HepG2 (cell line): ENCODE measurements around the gene ANKRD39. TPM values are rescaled to one million over a fixed set of nuclear protein-coding genes. Genes with fewer than 3 reads are reported as not detected.
A peak's percentile ranks its signal among the peaks of the same experiment; 100 is the strongest.

ENCODE experiments used
- BORCS8-MEF2B ChIP-seq: sonication (generic); formaldehyde crosslinking; IDR thresholded peaks from 2 replicates; pipeline ENCODE4 v1.8.0; 2022; ENCODE audit warnings: mild to moderate bottlenecking, missing genetic modification reagents
- DNMT1 ChIP-seq: sonication (generic); formaldehyde crosslinking; IDR thresholded peaks from 2 replicates; pipeline ENCODE4 v1.5.1; 2020; ENCODE audit warnings: mild to moderate bottlenecking, missing genetic modification reagents
- EP300 ChIP-seq, 3 experiments: sonication (generic) in 1 of 3; formaldehyde crosslinking in 1 of 3; IDR thresholded peaks; 2 replicates each; pipeline versions ENCODE4 v1.5.1 to v1.6.1; 2011 to 2020; ENCODE audit warnings: low read depth in 2 of 3, low read length in 2 of 3, borderline replicate concordance in 1 of 3, improper control_type of control experiment in 1 of 3, mild to moderate bottlenecking in 1 of 3, missing genetic modification reagents in 1 of 3, moderate library complexity in 1 of 3
- HCFC1 ChIP-seq: fragments of 150-350 bp; IDR thresholded peaks from 2 replicates; pipeline ENCODE4 v1.6.1; 2014; ENCODE audit warnings: low read depth, low read length
- RCOR2 ChIP-seq: IDR thresholded peaks from 2 replicates; pipeline ENCODE4 v1.6.1; 2016; ENCODE audit warnings: missing biosample characterization, missing genetic modification reagents
- SETDB1 ChIP-seq: sonication (generic); formaldehyde crosslinking; IDR thresholded peaks from 2 replicates; pipeline ENCODE4 v1.5.1; 2020; ENCODE audit warnings: missing genetic modification reagents, mild to moderate bottlenecking, borderline replicate concordance
- SOX6 ChIP-seq, 2 experiments: fragments of 450-650 bp in 1 of 2; sonication (generic) in 1 of 2; formaldehyde crosslinking in 1 of 2; IDR thresholded peaks; 2 replicates each; pipeline versions ENCODE4 v1.4.0 to v1.6.1; 2017 to 2020; ENCODE audit warnings: antibody characterized with exemption in 1 of 2, mild to moderate bottlenecking in 1 of 2, missing genetic modification reagents in 1 of 2
- ZNF431 ChIP-seq: sonication (generic); formaldehyde crosslinking; IDR thresholded peaks from 2 replicates; pipeline ENCODE4 v1.9.0; 2022; ENCODE audit warnings: missing genetic modification reagents, low read depth, mild to moderate bottlenecking, borderline replicate concordance
- ZNF598 ChIP-seq: sonication (generic); formaldehyde crosslinking; IDR thresholded peaks from 2 replicates; pipeline ENCODE4 v1.5.1; 2020; ENCODE audit warnings: mild to moderate bottlenecking, missing genetic modification reagents, borderline replicate concordance
- ZNF780A ChIP-seq: sonication (generic); formaldehyde crosslinking; IDR thresholded peaks from 2 replicates; pipeline ENCODE4 v1.8.0; 2022; ENCODE audit warnings: mild to moderate bottlenecking, missing genetic modification reagents, moderate library complexity
- ZNF883 ChIP-seq: sonication (generic); formaldehyde crosslinking; IDR thresholded peaks from 2 replicates; pipeline ENCODE4 v1.5.1; 2020; ENCODE audit warnings: mild to moderate bottlenecking, missing genetic modification reagents; ENCODE audit errors: not compliant biosample characterization
- polyA plus RNA-seq, 8 experiments: library from polyadenylated mRNA; depleted of rRNA in 3 of 8; stranded (reverse) in 7 of 8; unstranded in 1 of 8; fragments of >200 nt; fragmentation: Illumina TruSeq in 4 of 8; extraction: Trizol in 4 of 8; gene quantifications; 2 replicates each; pipeline versions ENCODE4 v1.2.1 to v1.2.3, GENCODE V29; 2011 to 2016; ENCODE audit warnings: low read depth in 4 of 8, missing spikeins in 1 of 8, mixed read lengths in 1 of 8; ENCODE audit not compliant: insufficient read depth in 1 of 8
- total RNA-seq, 5 experiments: library from RNA; depleted of rRNA; stranded (reverse); fragments of >200 nt; fragmentation: Illumina TruSeq; extraction: Trizol; gene quantifications; 2 replicates each; pipeline ENCODE4 v1.2.3, GENCODE V29; 2016; ENCODE audit warnings: low read depth in 1 of 5
- TF ChIP-seq, protein P1 (sequence below): sonication (generic); formaldehyde crosslinking; IDR thresholded peaks from 2 replicates; pipeline ENCODE4 v1.8.0; 2022; ENCODE audit warnings: missing genetic modification reagents, mild to moderate bottlenecking, moderate library complexity, borderline replicate concordance
- TF ChIP-seq, protein P2 (sequence below): sonication (generic); formaldehyde crosslinking; conservative IDR thresholded peaks from 2 replicates; pipeline ENCODE4 v1.8.0; 2022; ENCODE audit warnings: missing genetic modification reagents
- TF ChIP-seq, protein P3 (sequence below): sonication (generic); formaldehyde crosslinking; IDR thresholded peaks from 2 replicates; pipeline ENCODE4 v1.9.0; 2022; ENCODE audit warnings: missing genetic modification reagents, mild to moderate bottlenecking, borderline replicate concordance

ANKRD39 gene
- total and polyA plus RNA-seq, 2 of the 13 experiments (the other 11 are each of a cell fraction or from before 2014, with no cell fraction given): 23.2 to 24.8 TPM

DNA sequence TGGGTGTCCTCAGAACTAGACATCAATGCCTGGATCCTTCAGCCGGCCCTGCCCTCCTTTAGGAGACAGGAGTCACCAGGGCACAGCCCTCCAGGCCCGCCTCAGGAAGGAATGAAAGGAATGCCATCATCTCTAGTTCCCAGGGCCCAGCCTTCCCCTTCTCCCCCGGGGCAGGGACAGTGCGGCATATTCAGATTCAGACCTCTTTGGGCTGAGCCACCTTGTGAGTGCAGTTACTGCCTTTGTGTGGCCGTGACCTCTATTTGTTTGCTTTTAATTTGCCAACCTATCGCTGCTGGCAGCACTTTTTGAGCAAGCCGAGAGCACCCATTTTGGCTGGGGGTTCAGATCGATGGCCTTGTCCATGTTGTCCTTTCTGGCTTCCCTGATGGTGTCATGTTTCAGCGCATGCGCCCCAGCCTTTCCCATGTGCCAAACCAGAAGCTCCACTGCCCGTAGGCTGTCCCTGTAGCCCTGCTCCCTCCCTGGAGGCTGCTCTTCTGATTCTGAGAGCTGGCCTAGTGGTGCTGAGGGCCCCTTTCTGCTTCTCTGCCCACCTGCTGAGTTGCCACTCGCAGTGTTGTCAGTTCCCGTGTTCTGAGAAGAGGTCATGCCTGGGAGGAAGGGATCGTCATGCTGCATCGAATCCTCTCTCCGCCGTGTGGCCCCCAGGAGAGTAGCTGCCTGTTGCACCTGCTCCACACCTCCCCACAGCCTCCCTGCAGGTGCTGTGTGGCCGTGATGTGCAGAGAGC is 24.9 kb downstream of the ANKRD39 start (continued):
- TF ChIP-seq ZNF883 (CRISPR knock-in tag) (no peak), RCOR2 (no peak), ZNF780A (CRISPR knock-in tag) (no peak), HCFC1 (no peak), DNMT1 (CRISPR knock-in tag) (no peak), EP300 (IDR thresholded peaks at IDR 0.05; ENCODE audit: low read depth in 2 of 2, low read length in 2 of 2) (no peak), EP300 (CRISPR knock-in tag; IDR thresholded peaks at IDR 0.05; ENCODE audit: borderline replicate concordance) (no peak), SOX6 (IDR thresholded peaks at IDR 0.05) (no peak), SOX6 (CRISPR knock-in tag; IDR thresholded peaks at IDR 0.05) (no peak), ZNF431 (CRISPR knock-in tag) (no peak), BORCS8-MEF2B (CRISPR knock-in tag) (0 out of 2 replicates have a peak, but pooled peaks have one; percentile 25), SETDB1 (CRISPR knock-in tag) (no peak), ZNF598 (CRISPR knock-in tag) (no peak)
- TF ChIP-seq, protein P1, sequence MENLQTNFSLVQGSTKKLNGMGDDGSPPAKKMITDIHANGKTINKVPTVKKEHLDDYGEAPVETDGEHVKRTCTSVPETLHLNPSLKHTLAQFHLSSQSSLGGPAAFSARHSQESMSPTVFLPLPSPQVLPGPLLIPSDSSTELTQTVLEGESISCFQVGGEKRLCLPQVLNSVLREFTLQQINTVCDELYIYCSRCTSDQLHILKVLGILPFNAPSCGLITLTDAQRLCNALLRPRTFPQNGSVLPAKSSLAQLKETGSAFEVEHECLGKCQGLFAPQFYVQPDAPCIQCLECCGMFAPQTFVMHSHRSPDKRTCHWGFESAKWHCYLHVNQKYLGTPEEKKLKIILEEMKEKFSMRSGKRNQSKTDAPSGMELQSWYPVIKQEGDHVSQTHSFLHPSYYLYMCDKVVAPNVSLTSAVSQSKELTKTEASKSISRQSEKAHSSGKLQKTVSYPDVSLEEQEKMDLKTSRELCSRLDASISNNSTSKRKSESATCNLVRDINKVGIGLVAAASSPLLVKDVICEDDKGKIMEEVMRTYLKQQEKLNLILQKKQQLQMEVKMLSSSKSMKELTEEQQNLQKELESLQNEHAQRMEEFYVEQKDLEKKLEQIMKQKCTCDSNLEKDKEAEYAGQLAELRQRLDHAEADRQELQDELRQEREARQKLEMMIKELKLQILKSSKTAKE (CRISPR knock-in tag): no peak
- TF ChIP-seq, protein P2, sequence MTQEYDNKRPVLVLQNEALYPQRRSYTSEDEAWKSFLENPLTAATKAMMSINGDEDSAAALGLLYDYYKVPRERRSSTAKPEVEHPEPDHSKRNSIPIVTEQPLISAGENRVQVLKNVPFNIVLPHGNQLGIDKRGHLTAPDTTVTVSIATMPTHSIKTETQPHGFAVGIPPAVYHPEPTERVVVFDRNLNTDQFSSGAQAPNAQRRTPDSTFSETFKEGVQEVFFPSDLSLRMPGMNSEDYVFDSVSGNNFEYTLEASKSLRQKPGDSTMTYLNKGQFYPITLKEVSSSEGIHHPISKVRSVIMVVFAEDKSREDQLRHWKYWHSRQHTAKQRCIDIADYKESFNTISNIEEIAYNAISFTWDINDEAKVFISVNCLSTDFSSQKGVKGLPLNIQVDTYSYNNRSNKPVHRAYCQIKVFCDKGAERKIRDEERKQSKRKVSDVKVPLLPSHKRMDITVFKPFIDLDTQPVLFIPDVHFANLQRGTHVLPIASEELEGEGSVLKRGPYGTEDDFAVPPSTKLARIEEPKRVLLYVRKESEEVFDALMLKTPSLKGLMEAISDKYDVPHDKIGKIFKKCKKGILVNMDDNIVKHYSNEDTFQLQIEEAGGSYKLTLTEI (CRISPR knock-in tag): no peak
- TF ChIP-seq, protein P3, sequence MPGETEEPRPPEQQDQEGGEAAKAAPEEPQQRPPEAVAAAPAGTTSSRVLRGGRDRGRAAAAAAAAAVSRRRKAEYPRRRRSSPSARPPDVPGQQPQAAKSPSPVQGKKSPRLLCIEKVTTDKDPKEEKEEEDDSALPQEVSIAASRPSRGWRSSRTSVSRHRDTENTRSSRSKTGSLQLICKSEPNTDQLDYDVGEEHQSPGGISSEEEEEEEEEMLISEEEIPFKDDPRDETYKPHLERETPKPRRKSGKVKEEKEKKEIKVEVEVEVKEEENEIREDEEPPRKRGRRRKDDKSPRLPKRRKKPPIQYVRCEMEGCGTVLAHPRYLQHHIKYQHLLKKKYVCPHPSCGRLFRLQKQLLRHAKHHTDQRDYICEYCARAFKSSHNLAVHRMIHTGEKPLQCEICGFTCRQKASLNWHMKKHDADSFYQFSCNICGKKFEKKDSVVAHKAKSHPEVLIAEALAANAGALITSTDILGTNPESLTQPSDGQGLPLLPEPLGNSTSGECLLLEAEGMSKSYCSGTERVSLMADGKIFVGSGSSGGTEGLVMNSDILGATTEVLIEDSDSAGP (CRISPR knock-in tag): no peak
